HFFc6 (cell line): Measurements from ENCODE around the gene SMYD3. TPM values are rescaled to one million over a fixed set of nuclear protein-coding genes. Genes with fewer than 3 reads are reported as not detected.

Experiments used
- DNase-seq: peaks from one replicate; pipeline ENCODE4 v3.0.0-alpha.2; 2018
- H3K27ac Mint-ChIP-seq: 2 replicates; pipeline ENCODE4 v1.8.0; 2020; ENCODE audit warnings: mild to moderate bottlenecking, mixed read lengths
- H3K27me3 Mint-ChIP-seq: 2 replicates; pipeline ENCODE4 v1.8.0; 2021; ENCODE audit warnings: mild to moderate bottlenecking, moderate library complexity, mixed read lengths; ENCODE audit not compliant: insufficient read depth
- H3K36me3 Mint-ChIP-seq: 2 replicates; pipeline ENCODE4 v1.8.0; 2021; ENCODE audit warnings: low read depth, mixed read lengths
- H3K4me1 Mint-ChIP-seq: 2 replicates; pipeline ENCODE4 v1.8.0; 2020; ENCODE audit warnings: low read depth, mixed read lengths
- H3K4me3 Mint-ChIP-seq: 2 replicates; pipeline ENCODE4 v1.8.0; 2020; ENCODE audit warnings: mild to moderate bottlenecking, moderate library complexity, mixed read lengths
- H3K9me3 Mint-ChIP-seq: 2 replicates; pipeline ENCODE4 v1.8.0; 2020; ENCODE audit warnings: mild to moderate bottlenecking, mixed read lengths
- total RNA-seq, 6 experiments: library from RNA; stranded (reverse); fragmentation: NEBNext Ultra II Directional; extraction: Animal tissue kit (Norgen Biotek cat#: 25700); gene quantifications; 2 replicates in 1 of 6; 3 replicates in 5 of 6; pipeline ENCODE4 v1.2.3, GENCODE V29; 2021
- TF ChIP-seq, protein P1 (sequence below): fragments of 200-600 bp; sonication (generic); IDR thresholded peaks from 2 replicates; pipeline ENCODE4 v1.5.0; 2021; ENCODE audit warnings: antibody characterized with exemption, mild to moderate bottlenecking

The SMYD3 gene
- total RNA-seq, 6 experiments from 2014 or later = 28.4 to 37.9 (median 31.2) TPM

GRCh38 chr1:246081138-246081702, 425.9 kb downstream of the SMYD3 start:
- TF ChIP-seq, protein P1, sequence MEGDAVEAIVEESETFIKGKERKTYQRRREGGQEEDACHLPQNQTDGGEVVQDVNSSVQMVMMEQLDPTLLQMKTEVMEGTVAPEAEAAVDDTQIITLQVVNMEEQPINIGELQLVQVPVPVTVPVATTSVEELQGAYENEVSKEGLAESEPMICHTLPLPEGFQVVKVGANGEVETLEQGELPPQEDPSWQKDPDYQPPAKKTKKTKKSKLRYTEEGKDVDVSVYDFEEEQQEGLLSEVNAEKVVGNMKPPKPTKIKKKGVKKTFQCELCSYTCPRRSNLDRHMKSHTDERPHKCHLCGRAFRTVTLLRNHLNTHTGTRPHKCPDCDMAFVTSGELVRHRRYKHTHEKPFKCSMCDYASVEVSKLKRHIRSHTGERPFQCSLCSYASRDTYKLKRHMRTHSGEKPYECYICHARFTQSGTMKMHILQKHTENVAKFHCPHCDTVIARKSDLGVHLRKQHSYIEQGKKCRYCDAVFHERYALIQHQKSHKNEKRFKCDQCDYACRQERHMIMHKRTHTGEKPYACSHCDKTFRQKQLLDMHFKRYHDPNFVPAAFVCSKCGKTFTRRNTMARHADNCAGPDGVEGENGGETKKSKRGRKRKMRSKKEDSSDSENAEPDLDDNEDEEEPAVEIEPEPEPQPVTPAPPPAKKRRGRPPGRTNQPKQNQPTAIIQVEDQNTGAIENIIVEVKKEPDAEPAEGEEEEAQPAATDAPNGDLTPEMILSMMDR = no peak
- peaks cover 17% of the 10 kb centered on the region for H3K36me3 Mint-ChIP-seq
- no peak overlapping the region for H3K27ac Mint-ChIP-seq
- no peaks in the 10 kb centered on the region for H3K4me1 Mint-ChIP-seq
- DNase-seq = no peak
- H3K27me3 Mint-ChIP-seq = no peaks in the 10 kb centered on the region
- no peak overlapping the region for H3K4me3 Mint-ChIP-seq
- peaks cover 12% of the 10 kb centered on the region for H3K9me3 Mint-ChIP-seq

DNA sequence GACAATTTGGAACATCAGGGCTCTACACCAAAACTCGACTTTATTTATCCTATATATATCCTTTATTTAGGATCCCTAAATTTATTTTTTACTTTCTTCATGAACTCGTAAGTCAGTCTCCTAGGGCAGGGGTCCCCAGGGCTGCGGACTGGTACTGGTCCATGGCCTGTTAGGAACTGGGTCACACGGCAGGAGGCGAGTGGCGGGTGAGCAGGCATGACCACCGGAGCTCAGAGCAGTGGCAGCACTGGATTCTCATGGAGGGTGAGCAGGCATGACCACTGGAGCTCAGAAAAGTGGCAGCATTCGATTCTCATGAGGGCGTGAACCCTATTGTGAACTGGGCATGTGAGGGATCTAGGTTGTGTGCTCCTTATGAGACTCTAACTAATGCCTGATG, 427.0 kb downstream of the SMYD3 start:
- Mint-ChIP-seq H3K4me1 (no peaks in the 10 kb centered on the region), H3K4me3 (no peak overlapping the region), H3K27me3 (no peaks in the 10 kb centered on the region), H3K36me3 (peaks cover 17% of the 10 kb centered on the region), H3K9me3 (peaks cover 12% of the 10 kb centered on the region), H3K27ac (no peak overlapping the region)
- TF ChIP-seq, protein P1 = no peak
- no peak for DNase-seq

- H3K4me3 Mint-ChIP-seq = no peak overlapping the region
These were observed 428.2 kb downstream of the SMYD3 start for GRCh38 chr1:246078888-246079252.

GRCh38 chr1:246078126-246078887, 428.8 kb downstream of the SMYD3 start:
- TF ChIP-seq, protein P1 = no peak
- no peak overlapping the region for H3K27ac Mint-ChIP-seq
- H3K4me1 Mint-ChIP-seq = no peaks in the 10 kb centered on the region
- no peak for DNase-seq
- H3K9me3 Mint-ChIP-seq = peaks cover 9% of the 10 kb centered on the region
- H3K36me3 Mint-ChIP-seq = peaks cover 13% of the 10 kb centered on the region
- no peak overlapping the region for H3K4me3 Mint-ChIP-seq
- H3K27me3 Mint-ChIP-seq = no peaks in the 10 kb centered on the region

More at GRCh38 chr1:246078888-246079252, 428.2 kb downstream of the SMYD3 start:
- H3K27ac Mint-ChIP-seq = no peak overlapping the region
- DNase-seq = no peak
- no peaks in the 10 kb centered on the region for H3K27me3 Mint-ChIP-seq
- peaks cover 12% of the 10 kb centered on the region for H3K9me3 Mint-ChIP-seq
- no peaks in the 10 kb centered on the region for H3K4me1 Mint-ChIP-seq
- TF ChIP-seq, protein P1 = no peak
- peaks cover 17% of the 10 kb centered on the region for H3K36me3 Mint-ChIP-seq

DNA sequence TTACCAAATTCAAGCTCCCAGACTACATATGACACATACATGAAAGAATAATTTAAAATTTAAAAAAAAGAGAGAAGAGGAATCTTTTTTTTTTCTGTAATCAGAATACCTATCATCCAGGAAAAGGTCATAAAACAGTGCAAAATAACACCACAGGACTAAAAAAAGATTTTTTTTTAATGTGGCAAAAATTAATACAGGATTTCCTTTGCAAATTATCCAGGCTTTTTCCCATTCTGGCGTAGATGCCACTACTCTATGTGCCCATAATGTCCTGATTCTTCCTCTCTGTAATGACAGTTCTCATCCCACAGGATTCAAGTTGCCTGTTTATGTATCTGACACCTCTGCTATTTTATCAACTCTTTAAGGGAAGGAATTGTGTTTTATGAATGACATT, 429.6 kb downstream of the SMYD3 start:
- H3K27ac Mint-ChIP-seq = no peak overlapping the region
- no peaks in the 10 kb centered on the region for H3K27me3 Mint-ChIP-seq
- H3K4me3 Mint-ChIP-seq = no peak overlapping the region
- TF ChIP-seq, protein P1 = no peak
- H3K36me3 Mint-ChIP-seq = peaks cover 10% of the 10 kb centered on the region; the same call in 1 of the 2 replicates
- peaks cover 4% of the 10 kb centered on the region; the same call in 1 of the 2 replicates for H3K9me3 Mint-ChIP-seq
- no peaks in the 10 kb centered on the region for H3K4me1 Mint-ChIP-seq
- DNase-seq = no peak
